Stimulated activated CD8-positive, alpha-beta memory T cell treated with anti-CD3 and anti-CD28 coated beads, Interleukin-15, amount 100 ng/mL, for 1 hour (primary cell): ENCODE results near the gene MYLK3.

Source experiments
- DNase-seq: peaks from one replicate; pipeline ENCODE4 v3.0.0-alpha.2; 2020; ENCODE audit warnings: low read depth

The MYLK3 gene

DNA sequence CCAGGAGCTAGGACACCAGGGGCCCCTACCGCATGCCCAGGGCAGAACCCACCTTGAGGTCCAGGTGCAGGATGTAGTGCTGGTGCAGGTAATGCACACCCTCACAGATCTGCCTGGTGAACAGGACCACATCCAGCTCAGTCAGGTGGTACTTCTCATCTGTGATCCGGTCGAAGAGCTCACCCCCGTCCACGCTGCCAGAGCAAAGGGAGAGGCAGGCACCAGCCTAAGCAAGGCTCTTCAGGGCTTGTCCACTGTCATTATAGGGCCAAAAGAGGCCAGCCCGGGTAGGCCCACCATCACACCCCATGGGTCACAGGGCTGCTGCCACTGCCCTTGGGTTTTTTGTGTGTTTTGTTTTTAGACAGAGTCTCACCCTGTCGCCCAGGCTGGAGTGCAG is 21.0 kb downstream of the MYLK3 start:
- no peak for DNase-seq

DNA sequence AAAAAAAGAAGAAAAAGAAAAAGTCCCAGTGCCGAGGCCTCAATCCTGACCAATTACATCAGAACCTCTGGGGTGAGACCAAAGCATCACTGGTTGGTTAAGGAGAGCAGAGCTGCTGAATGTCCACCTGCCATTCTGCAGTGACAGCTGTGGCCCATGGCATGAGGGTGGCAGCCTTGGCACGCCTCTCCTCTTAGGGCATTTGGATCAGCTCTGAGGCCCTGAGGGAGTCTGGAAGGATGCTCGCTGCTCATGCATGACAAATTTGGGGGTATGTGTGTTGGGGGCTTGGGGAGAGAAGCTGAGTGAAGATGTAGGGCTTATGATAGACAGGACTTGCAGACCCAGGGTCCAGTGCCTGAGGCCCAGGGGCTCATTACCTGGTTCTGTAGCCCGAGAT is 26.3 kb downstream of the MYLK3 start:
- DNase-seq = no peak

DNA sequence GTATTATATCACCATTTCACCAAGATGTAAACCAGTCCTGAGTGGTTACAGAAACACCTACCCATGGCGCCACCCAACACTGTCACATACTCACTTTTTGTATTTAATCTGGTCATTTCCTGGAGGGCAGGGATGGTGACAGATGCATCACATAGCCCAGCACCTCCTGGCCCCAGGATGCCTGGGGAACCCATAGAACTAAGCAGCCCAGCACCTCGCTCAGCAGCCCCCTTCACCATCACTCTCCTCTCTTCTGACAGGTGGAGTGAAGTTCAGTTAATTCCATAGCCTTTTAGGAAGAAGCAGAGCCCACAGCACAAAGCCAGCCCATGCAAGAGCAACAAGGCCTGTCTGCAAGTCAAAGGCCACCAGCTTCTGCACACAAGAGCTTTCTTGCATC is 27.5 kb downstream of the MYLK3 start:
- no peak for DNase-seq

DNA sequence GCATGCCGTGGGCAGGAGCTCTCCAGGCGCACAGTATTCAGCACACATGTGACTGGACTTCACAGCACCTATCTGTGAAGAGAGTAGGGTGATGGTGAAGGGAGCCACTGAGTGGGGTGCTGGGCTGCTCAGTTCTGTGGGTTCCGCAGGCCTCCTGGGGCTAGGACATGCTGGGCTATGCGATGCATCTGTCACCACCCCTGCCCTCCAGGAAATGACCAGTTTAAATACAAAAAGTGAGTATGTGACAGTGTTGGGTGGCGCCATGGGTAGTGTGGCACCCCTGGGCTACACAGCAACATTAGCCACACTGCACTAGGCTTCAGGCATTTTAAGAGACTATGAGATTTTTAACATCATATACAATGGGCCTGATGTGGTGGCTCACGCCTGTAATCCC is 28.6 kb downstream of the MYLK3 start:
- no peak for DNase-seq

DNA sequence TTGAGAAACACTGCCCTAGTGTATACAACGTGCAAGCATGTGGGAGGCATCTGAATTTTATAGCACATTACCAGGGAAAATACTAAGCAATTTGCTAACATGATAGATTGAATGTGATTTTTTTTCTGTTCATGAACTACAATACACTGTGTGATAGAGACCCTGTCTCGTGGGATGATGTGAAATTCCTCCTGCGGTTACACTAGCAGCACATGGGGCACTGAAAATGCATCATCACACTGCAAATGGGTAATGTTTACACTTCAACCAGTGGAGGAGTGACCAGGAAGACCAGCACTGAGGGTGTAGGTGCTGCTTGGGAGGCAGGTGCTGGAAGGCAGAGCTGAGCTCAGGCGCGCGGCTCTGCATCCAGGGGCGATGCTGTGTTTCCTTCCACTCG is 29.9 kb downstream of the MYLK3 start:
- no peak for DNase-seq

DNA sequence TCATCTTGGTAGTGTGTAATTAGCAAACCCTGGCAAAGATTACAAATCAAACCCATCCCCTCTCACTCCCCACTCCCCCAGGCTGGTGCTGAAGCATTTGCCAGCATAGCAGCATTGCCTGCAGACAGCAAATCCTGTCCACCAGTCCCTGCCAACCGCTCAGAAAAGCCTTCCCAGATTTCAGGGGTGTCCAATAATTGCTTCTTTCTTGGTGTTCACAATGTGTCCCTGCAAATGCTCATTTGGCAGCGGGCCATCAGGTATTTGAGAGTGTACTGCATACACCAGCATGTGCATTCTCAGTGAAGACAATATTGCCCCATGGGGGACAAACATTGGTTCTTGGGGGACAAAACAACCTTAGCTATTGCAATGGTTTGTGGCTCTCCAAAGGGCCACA is 30.5 kb downstream of the MYLK3 start:
- no peak for DNase-seq

DNA sequence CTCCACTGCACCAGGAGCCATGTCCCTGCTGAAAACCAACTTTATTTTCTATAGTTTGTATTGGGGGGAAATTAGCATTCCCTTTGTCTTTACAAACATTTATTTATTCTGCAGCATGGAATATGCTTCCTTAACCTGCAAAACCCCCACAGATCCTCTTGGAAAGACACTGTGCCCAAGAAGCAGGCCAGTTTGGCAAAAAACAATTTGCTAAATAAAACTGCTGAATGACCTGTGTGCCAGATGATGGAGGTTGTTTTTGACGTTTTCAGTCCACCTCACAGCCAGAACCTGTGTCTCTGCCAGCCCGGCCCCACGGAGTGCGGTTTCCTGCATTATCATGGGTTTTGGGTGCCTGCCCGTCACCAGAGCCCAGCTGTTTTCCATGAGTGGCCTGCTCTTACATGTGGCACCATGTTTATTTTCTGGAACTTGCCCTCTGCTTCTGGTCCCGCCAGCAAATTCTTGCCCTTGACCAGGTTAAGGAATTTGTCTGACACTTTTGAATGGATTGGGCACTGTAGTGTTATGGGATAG is 32.3 kb downstream of the MYLK3 start:
- no peak for DNase-seq

DNA sequence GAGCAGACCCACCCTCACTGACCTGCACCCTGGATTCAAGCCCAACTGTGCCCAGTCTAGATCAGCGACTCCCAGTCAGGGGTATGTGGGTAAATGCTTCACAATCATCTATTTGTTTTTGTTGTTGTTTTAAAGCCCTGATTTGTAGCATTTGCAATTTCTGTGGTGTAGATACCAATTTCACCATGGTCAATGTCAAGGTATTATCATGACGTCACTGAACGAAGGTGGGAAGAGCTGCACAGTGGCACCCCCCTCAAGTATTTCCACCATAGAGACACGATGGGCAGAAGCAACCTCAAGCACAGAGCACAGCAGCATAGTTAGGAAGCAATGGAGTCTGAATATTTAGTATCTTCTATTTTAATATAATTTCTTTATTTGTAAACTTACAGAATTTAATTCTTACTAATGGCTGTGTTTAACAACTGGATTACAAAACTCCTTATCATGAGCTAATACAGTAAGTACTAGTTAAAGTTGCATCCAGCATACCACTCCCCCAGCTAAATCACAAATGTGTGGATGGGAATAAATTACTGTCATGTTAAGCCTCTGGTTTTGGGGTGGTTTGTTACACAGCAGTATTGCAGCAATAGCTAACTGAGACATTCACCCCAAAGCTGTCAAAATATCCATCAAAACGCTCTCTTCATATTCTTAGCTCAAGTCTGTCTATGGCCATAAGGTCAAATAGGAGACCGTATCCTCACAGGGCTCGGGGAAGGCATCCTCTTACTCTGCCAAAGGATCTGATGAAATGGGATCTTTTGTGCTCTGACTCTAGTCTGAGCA is 33.1 kb downstream of the MYLK3 start:
- no peak for DNase-seq

DNA sequence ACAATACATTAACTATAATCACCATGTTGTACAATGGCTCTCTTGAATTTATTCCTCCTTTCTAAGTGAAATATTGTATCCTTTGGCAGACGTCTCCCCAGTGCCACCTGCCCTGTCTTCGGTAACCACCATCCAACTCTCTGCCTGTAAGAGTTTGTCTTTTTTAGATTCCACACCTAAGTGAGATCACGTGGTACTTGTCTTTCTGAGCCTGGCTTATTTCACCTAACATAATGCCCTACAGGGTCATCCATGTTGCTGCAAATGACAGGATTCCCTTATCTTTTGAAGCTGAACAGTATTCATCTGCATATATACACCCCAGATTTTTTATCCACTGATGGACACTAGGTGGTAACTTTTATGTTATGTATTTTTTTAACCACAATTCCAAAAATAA is 34.5 kb downstream of the MYLK3 start:
- no peak for DNase-seq

DNA sequence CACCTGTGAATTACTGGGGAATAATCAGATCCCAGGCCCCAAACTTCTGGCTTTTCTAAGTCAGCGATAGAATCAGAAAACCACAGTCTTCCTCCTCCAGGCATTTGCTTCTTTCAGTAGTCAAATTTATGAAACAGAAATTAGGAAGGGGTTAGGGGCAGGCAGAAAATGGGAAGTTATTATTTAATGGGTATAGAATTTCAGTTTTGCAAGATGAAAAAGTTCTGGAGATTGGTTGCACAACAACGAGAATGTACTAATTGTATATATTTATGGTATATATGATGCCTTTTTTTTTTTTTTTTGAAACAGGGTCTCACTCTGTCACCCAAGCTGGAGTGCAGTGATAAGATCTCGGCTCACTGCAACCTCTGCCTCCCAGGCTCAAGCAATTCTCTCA is 35.2 kb downstream of the MYLK3 start:
- DNase-seq = no peak

DNA sequence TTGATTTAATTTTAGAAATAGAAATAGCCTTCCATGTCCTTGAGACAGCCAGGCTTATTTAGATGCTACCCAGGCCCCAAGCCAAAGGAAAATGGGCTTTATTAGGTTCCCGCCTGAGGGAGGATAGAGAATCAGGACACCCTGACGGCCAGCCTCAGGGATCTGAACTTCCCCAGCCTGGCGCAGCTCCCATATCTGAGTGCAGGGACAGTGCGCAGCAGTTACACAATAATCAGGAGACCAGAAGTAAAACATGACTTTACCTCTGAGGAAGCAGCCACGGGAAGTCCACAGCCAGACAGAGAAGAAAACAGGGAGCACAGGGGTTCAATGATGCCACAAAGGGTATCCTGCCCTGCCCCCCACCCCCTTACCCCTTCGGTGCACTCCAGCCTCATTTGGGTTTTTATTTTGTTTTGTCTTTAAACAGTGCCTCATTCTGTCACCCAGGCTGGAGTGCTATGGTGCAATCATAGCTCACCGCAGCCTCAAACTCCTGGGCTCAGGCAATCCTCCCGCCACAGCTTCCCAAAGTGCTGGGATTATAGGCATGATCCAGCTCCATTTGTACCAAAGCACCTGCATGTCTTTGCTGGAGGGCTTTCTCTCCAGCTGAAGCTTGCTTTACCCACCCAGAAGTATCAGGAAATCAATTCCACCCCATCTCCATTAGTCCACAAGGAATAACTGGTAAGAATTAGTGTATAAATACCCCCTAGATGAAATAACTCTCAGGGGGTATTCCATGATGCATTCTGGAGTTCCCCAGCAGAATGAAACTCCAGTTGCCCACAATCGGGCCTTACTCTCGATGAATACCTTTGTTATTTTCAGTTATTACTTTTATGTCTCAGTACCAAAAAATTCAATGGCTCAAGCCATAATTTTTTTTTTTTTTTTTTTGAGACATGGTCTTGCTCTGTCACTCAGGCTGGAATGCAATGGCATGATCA is 36.8 kb downstream of the MYLK3 start:
- no peak for DNase-seq

DNA sequence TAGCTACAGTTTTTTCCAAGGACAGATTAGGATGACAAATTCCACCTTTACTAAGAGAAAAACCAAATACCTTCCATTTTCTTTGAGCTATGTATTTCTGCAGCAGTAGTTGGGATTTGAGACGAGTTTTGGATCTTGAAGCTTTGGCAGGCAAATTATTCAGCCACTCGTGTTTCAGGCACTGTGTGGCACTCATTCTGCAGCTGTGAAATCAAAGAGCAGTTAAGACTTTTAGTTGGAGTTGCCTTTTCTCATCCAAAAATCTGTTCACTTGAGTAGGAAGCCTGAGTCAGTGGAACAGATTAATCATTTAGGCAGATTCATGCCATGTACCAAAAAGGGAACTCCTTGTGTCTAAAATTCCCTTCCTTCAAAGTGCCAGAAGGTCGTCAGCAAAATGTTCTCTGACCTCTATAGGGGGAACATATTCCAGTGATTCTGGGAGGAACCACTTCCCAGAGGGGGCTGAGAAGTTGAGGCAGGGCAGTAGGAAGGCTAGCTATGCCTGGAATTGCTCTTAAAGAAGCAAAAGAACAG is 38.6 kb downstream of the MYLK3 start:
- no peak for DNase-seq

DNA sequence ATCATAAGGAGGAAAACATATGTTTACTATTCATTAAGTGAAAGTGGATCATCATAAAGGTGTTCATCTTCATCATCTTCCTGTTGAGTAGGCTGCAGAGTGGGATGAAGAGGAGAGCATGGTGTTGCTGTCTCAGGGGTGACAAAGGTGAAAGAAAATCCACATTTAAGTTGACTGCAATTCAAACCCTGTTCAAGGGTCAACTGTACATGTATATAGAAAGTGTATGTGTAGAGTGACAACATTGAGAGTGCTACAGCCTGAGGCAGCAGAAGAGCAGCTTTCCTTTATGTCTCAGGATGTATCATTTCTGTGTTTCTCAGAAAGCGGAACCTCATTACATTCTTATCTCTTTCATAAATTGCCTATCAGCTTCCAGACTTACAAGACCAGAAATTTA is 41.5 kb downstream of the MYLK3 start:
- DNase-seq = no peak

DNA sequence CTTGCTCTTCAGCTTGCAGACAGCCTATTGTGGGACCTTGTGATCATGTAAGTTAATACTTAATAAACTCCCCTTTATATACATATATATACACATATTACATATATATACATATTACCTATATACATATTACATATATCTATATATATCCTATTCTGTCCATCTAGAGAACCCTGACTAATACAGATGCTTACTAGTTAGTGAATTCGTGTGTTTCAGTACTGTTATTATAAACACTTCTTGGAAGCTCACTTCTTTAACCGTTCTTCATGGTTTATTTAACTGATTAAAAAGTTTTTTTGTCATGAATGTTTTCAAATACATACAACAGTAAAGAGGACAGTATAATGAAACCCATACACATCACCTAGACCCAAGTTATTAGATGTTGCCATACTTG is 46.1 kb downstream of the MYLK3 start:
- no peak for DNase-seq

DNA sequence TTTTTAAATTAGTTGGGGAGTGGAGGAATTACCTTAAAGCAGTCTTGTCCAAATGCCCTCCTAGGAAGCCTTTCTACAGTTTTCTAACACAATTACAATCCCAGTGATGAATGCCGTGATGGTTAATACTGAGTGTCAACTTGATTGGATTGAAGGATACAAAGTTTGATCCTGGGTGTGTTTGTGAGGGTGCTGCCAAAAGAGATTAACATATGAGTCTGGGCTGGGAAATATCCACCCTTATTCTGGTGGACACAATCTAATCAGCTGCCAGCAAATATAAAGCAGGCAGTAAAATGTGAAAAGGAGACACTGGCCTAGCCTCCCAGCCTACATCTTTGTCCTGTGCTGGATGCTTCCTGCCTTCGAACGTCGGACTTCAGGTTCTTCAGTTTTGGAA is 46.5 kb downstream of the MYLK3 start:
- DNase-seq = no peak

DNA sequence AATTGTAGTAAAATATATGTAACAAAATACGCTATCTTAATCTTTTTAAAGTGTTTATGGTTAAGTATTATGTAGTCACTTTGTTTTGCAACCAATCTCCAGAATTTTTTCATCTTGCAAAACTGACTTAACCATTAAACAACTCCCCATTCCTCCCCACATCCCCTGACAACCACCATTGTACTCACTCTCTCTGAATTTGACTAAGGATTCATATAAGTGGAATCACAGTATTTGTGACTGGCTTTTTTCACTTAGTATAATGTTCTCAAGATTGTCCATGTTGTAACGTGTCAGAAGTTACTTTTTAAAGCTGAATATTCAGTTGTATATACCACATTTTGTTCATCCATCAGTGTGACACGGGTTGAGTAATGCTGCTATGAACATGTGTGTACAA is 48.1 kb downstream of the MYLK3 start:
- DNase-seq = no peak

DNA sequence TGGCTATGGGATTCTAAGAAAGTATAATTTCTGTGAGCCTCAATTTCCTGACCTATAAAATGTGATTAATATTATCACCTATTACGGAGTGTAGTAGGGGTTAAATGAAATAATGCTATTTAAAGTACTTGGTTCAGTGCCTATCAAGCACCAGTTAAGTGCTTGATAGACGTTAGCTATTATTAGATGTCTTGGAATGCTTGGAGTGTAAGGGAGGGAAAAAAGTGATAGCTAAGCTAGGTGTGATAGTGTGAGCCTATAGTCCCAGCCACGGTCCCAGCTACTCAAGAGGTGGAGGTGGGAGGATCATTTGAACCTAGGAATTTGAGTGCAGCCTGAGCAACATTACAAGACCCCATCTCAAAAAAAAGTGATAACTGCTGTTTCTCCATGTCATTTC is 51.2 kb downstream of the MYLK3 start:
- no peak for DNase-seq

DNA sequence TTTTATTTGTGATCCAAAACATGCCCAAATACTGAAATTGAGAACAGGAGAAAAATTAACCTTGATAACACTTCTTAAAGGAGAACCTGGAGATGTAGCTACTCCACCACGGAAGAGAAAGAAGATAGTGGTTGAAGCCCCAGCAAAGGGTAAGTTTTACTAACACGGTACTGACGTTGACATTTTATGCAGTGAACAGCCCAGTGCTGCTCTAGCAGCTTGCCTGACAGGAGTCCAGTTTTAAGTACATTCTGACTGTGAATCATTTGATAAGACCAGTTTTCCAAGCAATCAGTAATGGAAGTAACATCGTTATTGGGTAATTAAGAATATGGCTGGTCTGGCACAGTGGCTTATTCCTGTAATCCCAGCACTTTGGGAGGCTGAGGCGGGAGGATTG is 52.2 kb downstream of the MYLK3 start:
- no peak for DNase-seq

DNA sequence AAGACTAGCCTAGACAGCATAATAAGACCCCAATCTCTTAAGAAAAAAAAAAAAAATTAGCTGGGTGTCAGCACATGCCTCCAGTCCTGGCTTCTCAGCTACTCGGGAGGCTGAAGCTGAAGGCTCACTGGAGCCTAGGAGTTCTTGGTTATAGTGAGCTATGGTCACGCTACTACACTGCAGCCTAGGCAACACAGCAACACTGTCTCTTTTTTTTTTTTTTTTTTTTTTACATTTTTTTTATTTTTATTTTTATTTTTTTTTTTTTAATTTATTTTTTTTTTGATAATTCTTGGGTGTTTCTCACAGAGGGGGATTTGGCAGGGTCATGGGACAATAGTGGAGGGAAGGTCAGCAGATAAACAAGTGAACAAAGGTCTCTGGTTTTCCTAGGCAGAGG is 54.5 kb downstream of the MYLK3 start:
- no peak for DNase-seq

DNA sequence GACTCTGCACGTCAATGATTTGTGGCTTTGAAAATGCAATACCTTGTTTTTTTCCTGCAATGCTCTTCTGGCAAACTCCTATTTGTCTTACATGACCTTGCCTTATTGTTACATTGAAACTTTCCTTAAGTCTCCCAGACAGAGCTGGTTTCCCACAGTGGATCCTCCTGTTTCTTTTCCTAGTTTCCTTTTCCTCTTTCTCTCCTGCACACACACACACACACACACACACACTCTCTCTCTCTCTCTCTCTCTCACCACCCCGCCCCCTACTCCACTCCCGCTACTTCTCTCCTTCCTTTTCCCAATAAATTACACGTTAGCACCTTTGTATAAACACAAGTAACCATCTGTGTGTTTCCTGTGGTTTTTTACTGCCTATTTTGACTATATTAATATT is 56.4 kb downstream of the MYLK3 start:
- no peak for DNase-seq

DNA sequence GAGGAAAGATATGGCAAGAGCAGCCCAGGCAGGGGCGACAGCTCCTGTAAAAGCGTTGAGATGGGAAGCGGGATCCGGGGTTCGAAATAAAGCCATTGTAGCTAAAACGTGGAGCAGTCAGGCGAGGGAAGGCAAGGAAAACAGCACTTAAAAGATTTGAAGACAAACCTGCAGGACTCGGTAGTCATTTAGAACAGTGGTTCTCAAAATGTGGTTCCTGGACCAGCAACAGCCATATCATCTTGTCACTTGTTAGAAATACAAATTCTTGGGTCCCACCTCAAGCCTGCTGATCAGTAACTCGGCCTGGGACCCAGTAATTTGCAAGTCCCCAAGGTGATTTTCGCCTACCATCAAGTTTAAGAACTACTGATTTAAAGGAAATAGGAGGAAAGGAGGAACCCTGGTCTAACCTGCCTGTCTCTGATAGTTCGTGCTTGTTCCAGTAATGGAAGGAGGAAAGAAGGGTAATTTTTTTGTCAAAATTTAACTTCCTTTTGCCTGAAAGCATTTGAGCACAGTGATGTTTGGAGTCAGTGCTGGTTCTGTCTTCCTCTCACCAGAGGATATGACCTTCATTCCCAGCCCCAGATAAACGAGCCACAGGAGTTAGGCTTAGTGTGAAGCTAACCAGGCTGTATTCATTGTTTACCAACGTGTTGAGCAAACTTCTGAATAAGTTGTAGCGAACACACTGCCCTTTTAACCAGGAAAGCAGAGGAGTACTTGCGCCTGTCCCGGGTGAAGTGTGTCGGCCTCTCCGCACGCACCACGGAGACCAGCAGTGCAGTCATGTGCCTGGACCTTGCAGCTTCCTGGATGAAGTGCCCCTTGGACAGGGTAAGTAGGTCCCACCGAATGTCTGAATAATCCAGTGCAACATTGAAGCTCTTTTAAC is 57.6 kb downstream of the MYLK3 start:
- DNase-seq = no peak
